HL-60/S4 treated with phorbol 12-myristate 13-acetate at 8.2 ng/mL for 4 days and 3 days (cell line): ENCODE measurements around the gene WLS.

Experiments used
- in situ Hi-C: fragments of 300-500 bp; cut with MboI; formaldehyde crosslinking; loops from 2 replicates; pipeline ENCODE4 v1.15.0; 2022; ENCODE audit warnings: low sequenced_read_pairs

Gene WLS

DNA sequence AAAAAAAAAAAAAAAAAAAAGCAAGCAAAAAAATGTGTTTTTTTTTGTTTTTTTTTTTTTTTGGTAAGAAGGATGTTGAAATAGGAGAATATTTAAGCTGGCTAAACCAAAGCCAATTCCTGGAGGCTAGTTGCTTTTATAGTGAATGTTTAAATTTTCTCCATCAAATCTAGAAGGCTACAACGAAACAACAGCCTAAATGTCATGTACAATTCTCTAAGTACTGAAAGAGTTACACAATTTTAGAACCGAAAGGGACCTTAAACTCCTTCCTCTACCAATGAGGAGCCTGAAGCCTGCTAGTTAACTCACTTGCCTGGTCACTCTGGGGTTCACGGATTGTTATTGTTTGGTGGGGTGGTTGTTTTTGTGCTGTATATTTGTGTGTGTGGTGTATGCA is 3.5 kb downstream of the WLS start:
- in situ Hi-C loops = no loop called here

DNA sequence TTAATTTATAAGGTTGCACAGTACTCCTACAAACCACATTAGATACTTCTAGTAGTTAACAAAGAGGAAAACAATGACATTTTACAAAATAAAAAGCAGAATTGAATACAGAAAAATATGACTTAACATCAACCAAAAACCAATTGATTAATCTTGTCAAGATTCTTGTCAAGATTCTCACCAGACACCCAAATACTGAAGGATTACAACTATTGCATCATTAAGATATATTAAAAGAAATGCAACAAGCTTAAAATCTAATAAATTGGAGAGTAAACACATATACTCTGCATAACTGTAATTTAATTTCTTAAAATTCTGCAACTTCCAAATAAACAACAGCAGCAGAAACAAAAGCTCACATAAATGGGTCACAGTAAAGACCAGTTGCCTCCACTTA is 4.7 kb downstream of the WLS start:
- in situ Hi-C loops = no loop called here

DNA sequence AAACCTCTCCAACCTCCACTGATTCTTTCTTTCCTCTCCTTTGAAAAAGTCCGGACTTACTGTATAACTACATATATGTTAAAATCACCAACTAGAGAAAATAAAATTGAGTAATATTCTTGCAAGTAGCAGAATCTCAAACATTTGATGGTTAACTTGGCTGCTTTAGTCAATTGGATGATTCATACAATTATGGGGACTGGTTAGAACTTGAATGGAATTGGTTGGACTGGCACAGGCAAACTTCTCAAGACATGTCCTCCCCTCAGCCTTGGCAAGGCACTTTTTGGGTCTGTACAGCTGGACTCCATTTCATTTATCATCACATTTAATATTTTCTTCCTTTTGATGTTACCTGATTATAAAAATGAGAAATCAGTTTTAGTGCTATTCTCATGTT is 6.5 kb downstream of the WLS start:
- in situ Hi-C loops = no loop called here

DNA sequence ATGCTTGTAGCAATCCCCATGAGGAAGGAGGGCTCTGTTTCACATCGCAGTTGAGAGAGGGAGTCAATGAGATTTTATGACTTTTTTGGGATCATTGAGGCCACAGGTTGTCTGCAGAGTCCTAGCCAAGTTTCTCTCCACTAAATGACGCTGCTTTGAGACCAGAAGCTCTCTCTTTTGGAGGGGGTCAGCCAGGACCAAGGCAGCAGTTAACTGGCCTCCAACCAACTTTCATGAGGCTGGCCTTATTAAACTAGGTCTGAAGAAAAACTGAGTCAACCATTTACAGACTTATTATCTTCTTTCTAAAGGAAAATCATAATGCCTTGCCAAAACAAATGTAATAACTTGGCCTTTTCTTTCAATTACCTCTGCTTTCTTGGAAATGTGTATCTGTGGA is 8.6 kb downstream of the WLS start:
- in situ Hi-C loops = no loop called here

DNA sequence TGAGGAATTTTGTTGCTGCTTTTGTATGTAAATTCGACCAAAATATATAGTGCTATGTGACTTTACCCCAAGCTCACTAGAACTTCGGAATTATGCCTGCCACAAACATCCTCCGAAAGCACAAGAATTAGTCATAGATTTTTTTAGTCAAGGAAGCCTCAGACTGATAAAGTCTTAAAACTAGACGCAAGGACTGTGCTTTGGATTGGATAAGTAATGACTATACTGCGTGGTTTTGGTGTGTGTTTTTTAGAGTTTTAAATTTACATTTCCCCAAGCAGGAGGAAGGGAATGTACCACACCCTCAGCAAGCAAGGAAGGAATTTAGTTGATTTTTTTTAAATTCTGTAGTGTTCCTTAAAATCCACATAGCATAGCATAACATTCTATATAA is 10.3 kb downstream of the WLS start:
- in situ Hi-C loops = no loop called here

DNA sequence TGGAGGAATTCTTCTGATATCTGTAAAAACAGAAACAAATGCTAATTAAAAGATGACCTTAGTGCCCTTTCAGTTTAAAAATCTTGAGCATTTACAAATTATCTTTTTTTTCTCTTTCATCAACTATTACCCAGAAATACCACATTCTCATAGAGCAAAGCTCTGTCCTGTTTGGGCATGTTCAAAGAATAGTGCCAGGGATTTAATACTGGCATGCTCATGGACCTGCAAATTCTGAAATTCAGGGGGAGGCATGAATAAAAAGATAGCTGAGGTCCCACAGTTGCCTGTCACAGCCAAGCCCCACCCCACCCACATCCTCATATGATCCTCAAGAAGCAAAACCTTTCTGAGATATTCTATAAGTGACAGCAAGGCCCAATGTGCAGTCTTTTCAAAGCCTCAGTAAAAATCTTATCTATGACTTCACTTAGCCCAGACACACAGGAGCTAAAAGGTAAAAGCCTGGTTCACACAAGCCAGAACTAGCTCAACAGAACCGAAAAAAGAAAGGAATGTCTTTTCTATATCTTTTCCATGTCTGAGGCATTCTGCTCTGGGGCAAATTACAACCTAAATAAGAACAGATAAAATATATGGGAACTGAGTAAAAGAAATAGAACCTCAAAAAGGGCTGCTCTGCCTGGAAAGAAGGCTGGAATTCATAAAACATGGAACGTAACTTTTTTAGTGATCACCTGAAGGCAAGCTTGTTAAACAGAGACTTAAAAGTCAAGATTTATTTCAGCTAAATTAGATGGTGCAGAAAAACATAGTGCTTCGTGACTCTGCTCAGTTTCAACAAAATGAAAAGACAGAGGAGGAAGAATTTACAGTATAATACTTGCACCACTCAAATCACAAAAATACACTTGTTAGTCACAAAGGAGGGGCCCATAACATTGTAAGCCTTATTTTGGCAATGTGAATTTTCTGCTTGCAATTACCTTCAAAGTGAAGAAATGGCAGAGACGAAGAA is 11.0 kb downstream of the WLS start:
- in situ Hi-C loops = no loop called here

DNA sequence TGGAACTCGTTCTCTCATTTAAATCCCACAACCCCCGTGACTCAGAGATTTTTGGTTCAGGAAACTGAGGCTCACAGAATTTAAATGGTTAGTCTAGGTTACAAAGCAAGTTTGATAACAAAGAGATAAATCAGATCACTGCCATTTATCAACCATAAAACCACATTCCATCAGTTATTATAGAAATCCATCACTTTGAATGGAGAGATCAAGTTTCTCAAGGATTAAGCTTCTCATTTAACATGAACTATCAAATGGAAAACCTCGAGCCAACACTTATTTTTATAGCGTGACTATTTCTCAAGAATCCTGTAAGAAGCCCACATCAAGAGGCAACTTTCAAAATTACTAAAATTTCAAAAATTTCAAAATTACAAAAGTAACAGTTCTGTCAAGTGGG is 11.9 kb downstream of the WLS start:
- in situ Hi-C loops = no loop called here

DNA sequence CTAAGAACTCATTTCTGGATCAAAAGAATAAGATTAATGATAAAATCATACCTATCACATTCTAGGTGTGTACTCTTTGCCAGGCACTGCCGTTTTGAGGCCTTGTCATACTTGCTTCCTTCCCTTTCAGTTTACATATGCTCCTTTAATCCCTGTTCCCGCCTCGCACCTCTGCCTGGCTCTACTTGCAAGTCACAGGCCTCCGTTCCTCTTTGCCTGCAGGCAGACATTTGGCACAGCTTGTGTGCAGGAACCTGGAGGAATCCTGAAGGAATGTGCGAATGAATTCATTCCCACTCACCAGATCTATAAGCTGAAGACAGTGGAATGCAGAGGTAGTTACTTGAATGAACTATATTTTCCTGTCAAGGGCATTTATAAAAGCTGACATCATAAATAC is 13.8 kb downstream of the WLS start:
- in situ Hi-C loops = no loop called here

DNA sequence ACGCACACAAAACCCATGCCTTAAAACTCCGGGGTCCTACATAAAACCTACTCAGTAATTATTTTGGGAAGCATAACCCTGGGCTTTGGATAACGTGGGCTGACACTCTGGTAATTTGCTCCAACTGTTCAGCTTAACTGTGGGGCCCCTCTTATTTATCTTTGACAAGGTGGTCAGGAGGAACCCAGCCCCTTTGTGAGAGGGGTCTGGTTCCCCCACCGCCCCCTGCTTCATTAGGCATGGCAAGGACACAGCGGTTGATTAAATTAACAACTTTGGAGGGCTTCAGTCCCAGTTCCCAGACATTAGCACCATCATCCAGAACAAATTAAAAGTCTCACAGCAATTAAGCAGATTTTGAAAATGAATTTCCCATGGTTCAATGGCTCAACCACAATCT is 14.7 kb downstream of the WLS start:
- in situ Hi-C loops = no loop called here

DNA sequence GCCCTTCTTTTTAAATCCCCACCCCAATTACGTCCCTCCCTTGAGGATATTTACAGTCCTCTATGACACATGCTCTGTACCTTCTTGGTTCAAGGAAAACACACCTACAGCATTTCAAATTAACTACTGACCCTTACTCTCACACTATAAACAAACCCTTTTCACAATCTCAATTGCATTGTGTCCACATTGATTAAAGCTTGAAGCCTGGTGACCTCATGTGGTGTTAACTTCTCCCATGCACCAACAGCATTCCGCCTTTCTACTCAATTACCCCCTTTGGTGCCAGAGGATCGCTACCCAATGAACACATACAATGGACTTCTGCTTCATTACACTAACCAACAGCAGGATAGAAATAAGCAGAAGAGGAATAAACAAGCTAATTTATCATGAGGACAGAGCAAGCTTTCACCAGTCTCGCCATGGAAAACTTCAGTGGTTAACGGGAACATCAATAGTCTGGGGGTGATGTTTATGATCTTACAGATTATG is 15.2 kb downstream of the WLS start:
- in situ Hi-C loops = no loop called here

DNA sequence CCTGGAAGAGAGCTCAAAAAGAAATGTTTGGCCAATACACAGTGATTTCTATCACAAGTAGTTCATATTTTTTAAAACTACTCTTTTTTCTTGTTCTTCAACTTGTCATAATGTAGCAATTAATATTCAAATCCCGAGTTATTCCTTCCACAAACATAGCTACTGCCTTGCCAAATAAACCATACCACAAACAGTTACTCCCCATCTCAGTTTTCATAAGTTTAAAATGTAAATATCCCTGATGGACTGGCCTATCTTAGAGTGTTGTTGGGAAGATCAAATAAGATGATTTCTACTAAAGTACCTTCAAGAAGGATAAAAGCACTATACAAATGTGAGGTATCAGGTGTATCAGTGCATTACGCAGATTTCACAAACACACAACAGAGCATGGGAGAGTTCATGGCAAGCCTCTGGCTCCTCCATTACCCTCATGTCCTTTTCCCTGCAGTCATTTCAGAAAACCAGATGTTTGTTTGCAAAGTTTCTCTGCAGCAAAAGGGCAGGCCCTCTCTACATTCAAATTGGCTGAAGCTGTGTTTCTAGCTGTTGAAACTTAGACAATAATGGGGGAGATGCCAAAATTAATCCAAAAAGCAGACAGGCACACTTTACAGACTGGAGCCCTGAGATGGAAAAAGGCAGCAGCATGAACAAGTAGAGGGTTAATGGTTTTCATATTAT is 16.1 kb downstream of the WLS start:
- in situ Hi-C loops = no loop called here

DNA sequence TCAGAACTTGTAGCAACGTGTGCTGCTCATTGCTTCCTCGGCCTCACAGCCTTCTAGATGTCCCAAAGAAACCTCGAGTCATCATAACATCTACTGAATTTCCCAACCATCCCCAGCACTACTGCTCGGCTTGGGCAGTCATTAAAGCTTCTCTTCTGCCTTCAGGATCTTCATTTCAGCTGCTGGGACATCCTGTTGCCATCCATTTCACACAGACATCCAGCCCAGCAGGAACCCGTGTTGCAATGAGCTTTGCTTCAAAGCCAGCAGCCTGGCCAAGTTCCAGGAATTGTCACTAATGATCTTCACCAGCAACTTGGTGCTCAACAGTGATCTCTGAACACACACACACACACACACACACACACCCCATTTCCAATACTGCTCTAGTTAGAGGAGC is 18.5 kb downstream of the WLS start:
- in situ Hi-C loops = no loop called here

DNA sequence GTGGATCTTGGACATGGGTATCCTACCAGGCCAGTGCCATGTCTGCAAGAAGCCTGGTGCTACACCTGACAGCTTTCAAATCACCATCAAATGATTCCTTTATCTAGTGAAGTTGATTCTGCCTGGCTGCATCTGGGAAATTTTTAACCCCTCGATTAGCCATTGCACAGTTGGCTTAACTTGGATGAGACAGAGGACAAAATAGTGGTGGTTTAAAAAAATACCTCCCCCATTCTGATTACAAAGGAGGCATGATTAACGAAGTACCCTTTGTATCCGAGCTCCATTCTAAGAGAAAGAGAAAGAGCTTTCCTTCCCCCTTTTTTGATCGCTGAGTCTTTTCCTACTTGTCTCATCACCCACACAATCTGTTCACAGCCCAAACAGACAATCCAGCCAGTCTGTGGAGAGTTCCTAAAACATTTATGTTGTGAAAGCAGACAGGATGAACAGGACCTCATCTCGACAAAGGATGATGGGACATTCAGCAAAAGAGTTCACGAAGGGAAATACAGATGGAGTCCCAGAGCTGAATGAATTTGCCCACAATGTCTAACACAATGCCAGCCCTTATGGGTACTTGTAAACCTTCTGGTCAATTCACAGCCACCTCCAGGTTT is 20.5 kb downstream of the WLS start:
- in situ Hi-C loops = no loop called here

DNA sequence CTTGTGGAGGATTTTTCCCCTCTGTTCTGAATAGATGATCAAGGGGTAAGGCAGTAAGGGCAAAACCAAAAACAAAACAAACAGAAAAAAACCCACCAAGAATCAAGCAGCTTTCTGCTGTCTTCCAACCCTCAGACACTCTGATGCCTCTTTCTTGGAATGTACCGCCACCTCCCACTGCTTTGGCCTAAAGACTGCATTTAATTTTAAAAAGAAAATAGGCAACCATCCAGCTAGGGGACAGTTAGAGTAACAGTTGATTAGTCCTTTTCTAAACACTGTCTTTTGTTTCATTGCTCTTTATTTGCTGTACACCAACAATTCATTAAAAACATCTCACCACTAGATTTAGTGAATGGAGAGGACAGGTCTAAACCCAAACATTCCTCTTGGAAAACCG is 21.5 kb downstream of the WLS start:
- in situ Hi-C loops = no loop called here

DNA sequence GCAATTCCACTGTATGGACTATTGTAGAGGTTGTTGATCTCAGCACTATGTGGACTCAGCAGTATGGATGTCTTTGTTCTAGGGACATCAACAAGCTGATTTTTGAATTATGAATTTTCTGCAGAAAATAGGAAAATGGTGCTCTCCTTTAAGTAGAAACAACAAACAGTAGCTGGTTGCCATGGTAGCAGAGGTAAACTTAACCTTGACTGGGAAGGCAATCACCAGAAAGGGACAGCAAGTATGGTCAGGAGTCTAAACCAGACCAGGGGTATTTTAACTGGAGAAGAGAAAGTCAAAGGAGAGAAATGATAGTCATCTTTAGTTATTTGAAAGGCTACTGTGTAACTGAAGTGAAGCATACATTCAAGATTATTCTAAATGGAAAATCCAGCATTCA is 22.3 kb downstream of the WLS start:
- in situ Hi-C loops = no loop called here

DNA sequence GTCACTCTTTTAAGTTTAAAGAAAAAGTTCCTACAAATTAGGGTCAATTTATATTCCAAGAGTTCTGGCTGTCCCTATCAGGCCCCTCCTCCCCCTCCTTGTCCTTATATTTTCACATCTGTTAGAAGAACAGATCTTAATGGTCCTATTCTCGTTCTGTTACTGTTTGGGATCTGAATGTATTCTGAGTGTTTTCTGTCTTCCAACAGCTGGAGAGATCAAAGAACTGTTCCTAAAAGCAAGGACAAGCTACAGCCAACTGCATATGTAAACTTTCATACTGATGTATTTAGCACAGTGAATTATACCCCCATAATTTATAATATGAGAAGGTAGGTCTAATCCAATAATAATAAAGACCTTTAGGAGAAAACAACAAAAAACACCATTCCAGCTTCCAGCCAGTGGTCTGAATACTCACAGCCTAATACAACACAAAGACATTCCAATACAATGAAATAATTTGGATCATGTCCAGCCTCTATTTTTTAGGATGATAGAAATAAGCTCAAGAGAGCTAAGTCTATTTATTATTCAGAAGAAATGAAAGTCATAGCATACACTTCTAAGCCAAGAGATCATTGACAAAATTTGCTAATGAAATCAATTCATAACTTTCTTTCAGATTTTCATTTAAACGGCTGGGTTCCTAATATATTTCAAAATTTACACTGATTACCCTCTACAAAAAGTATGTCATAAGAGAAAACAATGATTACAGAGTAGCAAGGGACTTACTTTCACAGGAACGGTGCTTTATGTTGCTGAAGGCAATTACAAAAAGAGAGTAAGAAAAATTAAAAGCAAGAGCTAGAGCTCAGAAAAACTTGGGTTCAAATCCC is 25.3 kb downstream of the WLS start:
- in situ Hi-C loops = no loop called here

DNA sequence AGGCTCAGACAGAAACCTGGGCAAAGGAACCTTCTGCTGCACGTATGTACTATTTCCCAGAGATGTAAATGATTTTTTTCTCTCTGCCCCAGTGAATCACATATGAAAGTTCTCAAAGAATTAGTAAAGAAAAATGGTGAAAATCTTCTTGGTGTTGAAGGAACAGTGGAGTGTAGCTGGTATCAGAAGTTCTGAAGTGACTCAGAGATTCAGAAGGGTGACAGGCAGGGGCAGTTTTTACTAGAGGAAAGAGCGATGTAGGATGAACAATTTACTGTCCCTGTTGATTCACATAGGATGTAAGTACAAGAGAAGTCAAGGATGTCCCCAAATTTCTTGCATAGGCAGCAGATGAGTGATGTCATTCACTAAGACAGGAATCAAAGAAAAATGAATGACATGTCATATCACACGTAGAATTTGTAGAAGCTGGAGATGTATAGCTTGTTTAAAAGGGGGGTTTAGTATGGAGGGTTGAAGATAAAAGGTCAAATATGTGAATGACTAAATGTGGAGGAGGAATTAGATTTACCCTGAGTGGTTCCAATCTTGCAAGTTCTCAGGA is 26.4 kb downstream of the WLS start:
- in situ Hi-C loops = no loop called here

DNA sequence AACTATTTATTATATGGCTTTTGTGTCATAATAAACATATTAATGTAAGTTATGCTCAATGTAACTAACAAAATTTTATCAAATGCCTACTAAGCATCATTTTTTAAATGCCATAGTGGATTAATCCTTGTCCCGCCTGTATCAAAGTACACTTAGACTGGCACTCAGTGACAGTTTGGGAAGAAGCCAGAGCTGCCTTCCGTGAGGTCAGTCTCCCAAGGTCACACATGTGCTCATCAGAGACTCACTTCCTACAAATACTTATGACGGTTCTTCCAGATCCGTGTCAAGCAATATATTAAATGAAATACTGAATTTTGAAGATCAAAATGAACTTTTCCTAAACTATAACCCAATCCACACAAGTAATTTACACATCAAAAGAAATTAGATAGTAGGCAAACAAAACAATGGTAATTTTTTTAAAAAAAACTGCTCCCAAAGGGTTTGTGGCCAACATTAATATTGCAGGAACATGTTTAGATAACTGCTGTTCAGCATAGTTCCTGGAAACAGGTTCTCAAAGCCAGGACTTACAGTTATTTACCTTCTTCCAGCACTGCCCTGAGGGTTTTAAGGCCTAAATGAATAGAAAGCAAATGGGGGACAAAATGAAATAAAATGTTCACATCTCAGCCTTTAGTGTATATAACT is 27.2 kb downstream of the WLS start:
- in situ Hi-C loops = no loop called here

DNA sequence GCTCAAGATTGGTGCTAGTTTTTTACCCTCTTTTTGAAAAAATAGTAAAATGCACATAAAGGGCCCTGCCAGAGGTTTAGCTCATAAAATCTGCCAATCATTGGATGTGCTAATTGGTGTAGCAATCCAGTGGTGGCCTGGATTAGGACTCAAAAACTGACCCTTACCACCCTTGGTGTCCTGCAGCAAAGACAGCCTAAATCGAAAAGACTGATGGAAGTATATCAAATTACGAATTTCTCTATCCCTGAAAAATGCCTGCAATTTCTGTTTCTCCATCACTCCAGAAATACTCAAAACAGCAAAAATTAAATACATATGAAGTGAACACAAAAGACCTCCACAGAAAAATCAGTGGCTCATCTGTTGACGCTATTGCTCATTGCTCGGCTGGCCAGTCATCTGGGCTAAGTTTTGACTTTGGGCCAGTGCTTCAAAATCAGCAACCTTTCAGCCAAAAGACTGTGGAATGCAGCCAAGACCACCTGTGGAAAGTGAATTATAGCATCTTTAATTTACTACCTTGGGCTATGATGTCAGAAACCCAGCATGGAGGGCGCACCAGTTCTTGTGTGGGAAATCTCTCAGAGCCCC is 30.0 kb downstream of the WLS start:
- in situ Hi-C loops = no loop called here
